Astrocyte of the spinal cord (primary cell): ENCODE measurements around the gene S100A13.

ENCODE experiments used
- DNase-seq: peaks from one replicate; pipeline ENCODE4 v3.0.0; 2011; ENCODE audit warnings: low read depth, low spot score
- H3K4me3 ChIP-seq: 2 replicates; pipeline ENCODE4 v1.5.1; 2011; ENCODE audit warnings: low read depth, mild to moderate bottlenecking, low read length, moderate library complexity
- CTCF ChIP-seq: IDR thresholded peaks from 2 replicates; pipeline ENCODE4 v1.5.1; 2012; ENCODE audit warnings: low read depth, mild to moderate bottlenecking, low read length, inconsistent platforms
- in situ Hi-C: cut with HindIII; loops from 2 replicates; pipeline ENCODE4 v1.10.0; 2017; ENCODE audit warnings: low sequenced_read_pairs

The S100A13 gene

GRCh38 chr1:153612755-153613331, 14.5 kb downstream of the S100A13 start, which contains the start of gene S100A16:
TSS of gene S100A16 (minus strand) at chr1:153613137. CDS start at chr1:153608151, 4,986 bp downstream.
- in situ Hi-C loops = no loop called here
- peak; percentile 71 for DNase-seq
- H3K4me3 ChIP-seq = peak within 1 kb of the TSS; percentile 86
- no peak for TF ChIP-seq CTCF

DNA sequence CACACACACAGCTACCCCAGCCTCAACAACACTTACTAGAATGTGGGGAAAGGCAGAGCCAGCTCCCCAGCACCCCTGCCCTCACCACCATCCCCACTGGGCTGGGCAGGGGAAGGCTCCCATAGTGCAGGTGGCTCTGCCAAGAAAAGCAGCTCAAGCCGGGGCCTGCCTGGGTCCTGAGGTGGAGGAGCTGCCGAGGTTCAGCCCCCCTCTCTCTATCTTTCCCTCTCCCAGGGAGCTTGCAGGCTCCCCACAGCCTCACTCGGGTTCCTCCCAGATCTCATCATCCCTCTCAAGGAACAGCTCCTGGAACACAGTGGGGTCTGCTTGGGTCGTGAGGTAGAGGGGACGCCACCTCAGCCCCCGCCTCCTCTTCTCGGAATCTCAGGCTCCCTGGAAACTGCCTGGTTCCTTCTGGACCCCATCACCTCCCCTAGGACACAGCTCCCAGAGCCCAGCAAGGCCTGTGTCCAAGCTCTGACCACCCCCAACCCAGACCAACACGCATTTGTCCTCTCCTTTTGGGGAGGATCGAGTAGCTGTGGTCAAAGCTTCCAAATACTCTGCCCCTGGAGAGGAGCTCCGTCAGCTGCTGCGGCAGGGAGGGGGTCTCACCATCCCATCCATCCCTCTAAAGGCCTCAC, 15.1 kb downstream of the S100A13 start:
- no peak for TF ChIP-seq CTCF
- in situ Hi-C loops = no loop called here
- peak; percentile 32 for DNase-seq
- peak overlapping the region; percentile 86 for H3K4me3 ChIP-seq

DNA sequence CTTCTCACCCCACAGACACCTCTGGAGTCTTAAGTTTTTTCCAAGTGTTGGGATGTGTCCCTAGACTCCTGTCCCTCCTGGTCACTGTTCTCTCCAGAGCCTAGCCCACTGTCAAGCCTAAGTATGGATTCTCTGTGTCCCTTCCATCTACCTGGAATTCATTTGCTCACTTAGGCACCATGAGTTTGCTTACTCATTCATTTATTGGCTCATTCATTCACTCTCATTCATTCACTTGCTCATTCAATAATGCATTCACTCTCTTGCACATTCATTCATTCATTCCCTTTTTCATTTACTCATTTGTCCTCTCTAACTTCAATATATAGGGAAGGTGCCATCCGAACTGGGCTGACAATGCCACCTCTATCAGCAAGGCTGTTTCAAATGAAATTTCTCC, 15.9 kb downstream of the S100A13 start:
- peak overlapping the region; percentile 86 for H3K4me3 ChIP-seq
- no peak for DNase-seq
- no peak for TF ChIP-seq CTCF
- in situ Hi-C loops = no loop called here

- H3K4me3 ChIP-seq = peak overlapping the region; percentile 86
- in situ Hi-C loops = no loop called here
- no peak for TF ChIP-seq CTCF
- DNase-seq = peak; percentile 37
Measured at GRCh38 chr1:153610811-153611301, 16.4 kb downstream of the S100A13 start.

GRCh38 chr1:153610334-153610733, 17.0 kb downstream of the S100A13 start:
- peak; percentile 24 for DNase-seq

GRCh38 chr1:153609585-153609907, 17.8 kb downstream of the S100A13 start:
- in situ Hi-C loops = no loop called here
- no peak overlapping the region for H3K4me3 ChIP-seq
- DNase-seq = no peak
- no peak for TF ChIP-seq CTCF

More at GRCh38 chr1:153610334-153610733, 17.0 kb downstream of the S100A13 start:
- H3K4me3 ChIP-seq = peak overlapping the region; percentile 86
- in situ Hi-C loops = no loop called here
- TF ChIP-seq CTCF = no peak
